Lung (tissue), 12 donors: ENCODE data around the gene SURF6. TPM values are rescaled to one million over a fixed set of nuclear protein-coding genes. Genes with fewer than 3 reads are reported as not detected.

Experiments used
- ATAC-seq: fragments of 200-7000 bp; cut with Tn5 transposase; one replicate; pipeline ENCODE4 v1.9.1; 2020; ENCODE audit warnings: moderate number of reproducible peaks; ENCODE audit not compliant: insufficient read depth, low FRiP score
- DNase-seq, 3 donors: peaks; one replicate each; pipeline ENCODE4 v3.0.0-alpha.2; 2013 to 2017
- H3K27ac ChIP-seq, 2 donors: one replicate each; pipeline ENCODE4 v1.5.1; 2013; ENCODE audit warnings: mild to moderate bottlenecking in 2 of 2, moderate library complexity in 2 of 2, control low read depth in 1 of 2, inconsistent platforms in 1 of 2, low read depth in 1 of 2, low read length in 1 of 2
- H3K27me3 ChIP-seq, 3 donors: one replicate each; pipeline ENCODE4 v1.5.1; 2013; ENCODE audit warnings: low read length in 2 of 3; ENCODE audit not compliant: control insufficient read depth in 3 of 3, insufficient read depth in 3 of 3
- H3K36me3 ChIP-seq, 4 donors: one replicate each; pipeline ENCODE4 v1.5.1; 2013; ENCODE audit warnings: low read length in 4 of 4, mild to moderate bottlenecking in 1 of 4, moderate library complexity in 1 of 4; ENCODE audit not compliant: control insufficient read depth in 4 of 4, insufficient read depth in 4 of 4
- H3K4me1 ChIP-seq, 5 donors: one replicate each; pipeline ENCODE4 v1.5.1; 2013; ENCODE audit warnings: low read length in 5 of 5, mild to moderate bottlenecking in 2 of 5, moderate library complexity in 1 of 5; ENCODE audit not compliant: control insufficient read depth in 5 of 5, insufficient read depth in 5 of 5
- H3K4me3 ChIP-seq: one replicate; pipeline ENCODE4 v1.5.1; 2013; ENCODE audit warnings: mild to moderate bottlenecking, control low read depth, moderate library complexity
- H3K9ac ChIP-seq, 2 donors: one replicate each; pipeline ENCODE4 v1.5.1; 2013; ENCODE audit warnings: low read length in 2 of 2, control low read depth in 1 of 2; ENCODE audit not compliant: insufficient read depth in 1 of 2
- H3K9me3 ChIP-seq, 4 donors: one replicate each; pipeline ENCODE4 v1.5.1; 2013; ENCODE audit warnings: low read length in 3 of 4, mild to moderate bottlenecking in 1 of 4, moderate library complexity in 1 of 4; ENCODE audit not compliant: control insufficient read depth in 4 of 4, insufficient read depth in 3 of 4
- WGBS, 2 donors: extraction: QIAGEN DNeasy Blood & Tissue Kit; methylation state at CpG; one replicate each; pipeline ENCODE4 v1.1.7; 2013; 5-methylcytosine and 5-hydroxymethylcytosine counted together
- polyA plus RNA-seq, 2 donors: library from polyadenylated mRNA; stranded (reverse); fragments of 200-250 nt; gene quantifications; one replicate each; pipeline ENCODE4 v1.2.1, GENCODE V29; 2013
- total RNA-seq, 2 donors: library from RNA; depleted of rRNA in 1 of 2; stranded (reverse); fragments of >200 nt in 1 of 2; gene quantifications; one replicate each; pipeline ENCODE4 v1.2.1, GENCODE V29; 2014 to 2021
- TF ChIP-seq, protein P1 (sequence below): IDR thresholded peaks from 2 replicates; pipeline ENCODE4 v1.5.1; 2012; ENCODE audit warnings: mild to moderate bottlenecking; ENCODE audit errors: control extremely low read depth, extremely low read depth
- donor health status: control.
- donor health status: control.
- donor health status: Bipolar disorder and iron deficiency.
- donor health status: healthy.
- donor health status: DM: yes; HTN: yes; CAD: no.

Gene SURF6
- total and polyA plus RNA-seq, 4 donors: 13.7 to 25.6 (median 23.8) TPM

- H3K9me3 ChIP-seq: no peaks in the 10 kb centered on the region
- H3K27ac ChIP-seq: no peak overlapping the region
- ATAC-seq (no peak), DNase-seq (no peak)
- whole genome bisulfite sequencing, 2 donors: 82% methylated on average over 7 of the region's 7 CpGs
- H3K9ac ChIP-seq: no peak overlapping the region
- TF ChIP-seq, protein P1, sequence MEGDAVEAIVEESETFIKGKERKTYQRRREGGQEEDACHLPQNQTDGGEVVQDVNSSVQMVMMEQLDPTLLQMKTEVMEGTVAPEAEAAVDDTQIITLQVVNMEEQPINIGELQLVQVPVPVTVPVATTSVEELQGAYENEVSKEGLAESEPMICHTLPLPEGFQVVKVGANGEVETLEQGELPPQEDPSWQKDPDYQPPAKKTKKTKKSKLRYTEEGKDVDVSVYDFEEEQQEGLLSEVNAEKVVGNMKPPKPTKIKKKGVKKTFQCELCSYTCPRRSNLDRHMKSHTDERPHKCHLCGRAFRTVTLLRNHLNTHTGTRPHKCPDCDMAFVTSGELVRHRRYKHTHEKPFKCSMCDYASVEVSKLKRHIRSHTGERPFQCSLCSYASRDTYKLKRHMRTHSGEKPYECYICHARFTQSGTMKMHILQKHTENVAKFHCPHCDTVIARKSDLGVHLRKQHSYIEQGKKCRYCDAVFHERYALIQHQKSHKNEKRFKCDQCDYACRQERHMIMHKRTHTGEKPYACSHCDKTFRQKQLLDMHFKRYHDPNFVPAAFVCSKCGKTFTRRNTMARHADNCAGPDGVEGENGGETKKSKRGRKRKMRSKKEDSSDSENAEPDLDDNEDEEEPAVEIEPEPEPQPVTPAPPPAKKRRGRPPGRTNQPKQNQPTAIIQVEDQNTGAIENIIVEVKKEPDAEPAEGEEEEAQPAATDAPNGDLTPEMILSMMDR: no peak
- H3K4me3 ChIP-seq: no peak overlapping the region
- H3K4me1 ChIP-seq: peaks cover 0 to 17% (median 9%) of the 10 kb centered on the region in 5 donors
- H3K27me3 ChIP-seq: no peaks in the 10 kb centered on the region
- peaks cover 12 to 41% (median 37%) of the 10 kb centered on the region in 4 donors for H3K36me3 ChIP-seq
These were observed 18.8 kb upstream of the SURF6 start for GRCh38 chr9:133354766-133355165.

DNA sequence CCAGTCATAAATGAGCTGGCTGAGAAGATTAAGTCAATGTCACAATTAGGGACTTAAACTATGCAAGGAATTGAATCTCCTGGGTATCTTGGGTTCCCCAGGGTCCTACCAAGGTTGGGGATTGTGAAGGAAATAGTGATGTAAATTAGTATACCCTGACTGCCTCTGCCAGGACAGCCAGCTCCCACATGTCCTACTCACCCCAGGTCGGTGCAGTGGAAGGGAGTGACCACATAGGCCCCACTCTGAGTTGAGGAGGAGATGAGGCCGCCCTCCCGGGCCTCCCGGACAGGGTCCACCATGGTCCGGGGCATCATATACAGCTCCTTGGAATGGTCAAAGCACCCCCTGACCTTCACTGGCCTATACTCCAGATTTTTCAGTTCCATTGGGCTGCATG is 17.6 kb upstream of the SURF6 start:
- TF ChIP-seq, protein P1: no peak

GRCh38 chr9:133352635-133353340 is 16.8 kb upstream of the SURF6 start:
- ATAC-seq: no peak
- Histone ChIP-seq H3K9ac (no peak overlapping the region), H3K4me1 (peaks cover 3 to 26% (median 6%) of the 10 kb centered on the region in 5 donors), H3K27ac (no peak overlapping the region), H3K27me3 (no peaks in the 10 kb centered on the region), H3K36me3 (peaks cover 12 to 54% (median 38%) of the 10 kb centered on the region in 4 donors), H3K9me3 (no peaks in the 10 kb centered on the region), H3K4me3 (no peak overlapping the region)
- WGBS, 2 donors: 80 to 86% methylated on average over 8 of the region's 8 CpGs
- TF ChIP-seq, protein P1: no peak
- no peak for DNase-seq

More for the DNA sequence above, 17.6 kb upstream of the SURF6 start:
- Histone ChIP-seq H3K9me3 (no peaks in the 10 kb centered on the region), H3K27me3 (no peaks in the 10 kb centered on the region), H3K4me3 (no peak overlapping the region), H3K9ac (no peak overlapping the region), H3K36me3 (peaks cover 12 to 48% (median 39%) of the 10 kb centered on the region in 4 donors), H3K27ac (no peak overlapping the region), H3K4me1 (peaks cover 3 to 27% (median 7%) of the 10 kb centered on the region in 5 donors)
- ATAC-seq (no peak), DNase-seq (no peak)
- WGBS, 2 donors: 89 to 91% methylated on average over 5 of the region's 5 CpGs
